Left lung (tissue), 10 donors: ENCODE data around the gene MSH2. TPM values are rescaled to one million over a fixed set of nuclear protein-coding genes. Genes with fewer than 3 reads are reported as not detected.

ENCODE experiments used
- ATAC-seq: fragments of 200-7000 bp; cut with Tn5 transposase; one replicate; pipeline ENCODE4 v1.9.1; 2020; ENCODE audit warnings: moderate library complexity
- DNase-seq, 4 donors: peaks; one replicate each; pipeline ENCODE4 v3.0.0-alpha.2; 2013 to 2020
- H3K27ac ChIP-seq, 2 donors: fragments of 200-600 bp; sonication (generic) in 1 of 2; one replicate each; pipeline versions ENCODE4 v1.5.0 to v1.8.0; 2020 to 2021
- H3K27me3 ChIP-seq, 2 donors: fragments of 200-600 bp; sonication (generic) in 1 of 2; one replicate each; pipeline versions ENCODE4 v1.5.0 to v1.8.0; 2020 to 2021
- H3K36me3 ChIP-seq, 2 donors: fragments of 200-600 bp; sonication (generic) in 1 of 2; one replicate each; pipeline versions ENCODE4 v1.5.0 to v1.8.0; 2020 to 2021
- H3K4me1 ChIP-seq, 2 donors: fragments of 200-600 bp; one replicate each; pipeline ENCODE4 v1.8.0; 2021
- H3K4me3 ChIP-seq, 2 donors: fragments of 200-600 bp; sonication (generic) in 1 of 2; one replicate each; pipeline versions ENCODE4 v1.5.0 to v1.8.0; 2020 to 2021; ENCODE audit warnings: mild to moderate bottlenecking in 1 of 2
- H3K9me3 ChIP-seq, 2 donors: fragments of 200-600 bp; sonication (generic) in 1 of 2; one replicate each; pipeline versions ENCODE4 v1.5.0 to v1.8.0; 2020 to 2021
- intact Hi-C, 2 donors: fragments of 100-400 bp; cut with DNase I; formaldehyde crosslinking; loops; one replicate each; pipeline versions ENCODE4 v1.11.2 to v1.14.2; 2022
- polyA plus RNA-seq, 6 donors: library from polyadenylated mRNA; unstranded; fragments of 120-200 nt; gene quantifications; one replicate each; pipeline ENCODE4 v1.2.1, GENCODE V29; 2013; ENCODE audit not compliant: insufficient read length in 6 of 6
- total RNA-seq, 2 donors: library from RNA; stranded (reverse); fragmentation: NEBNext Ultra II Directional; extraction: Animal tissue kit (Norgen Biotek cat#: 25700); gene quantifications; one replicate each; pipeline ENCODE4 v1.2.1, GENCODE V29; 2021
- TF ChIP-seq, protein P1 (sequence below), 2 donors: fragments of 200-600 bp; sonication (generic) in 1 of 2; IDR thresholded peaks; one replicate each; pipeline versions ENCODE4 v1.5.0 to v1.8.0; 2021; ENCODE audit warnings: antibody characterized with exemption in 2 of 2
- donor health status: DM: no; HTN: yes; CAD: no.
- donor health status: DM: no; HTN: no; CAD: no.

Gene MSH2
- total and polyA plus RNA-seq, 8 donors = 16.2 to 70.4 (median 58.8) TPM

DNA sequence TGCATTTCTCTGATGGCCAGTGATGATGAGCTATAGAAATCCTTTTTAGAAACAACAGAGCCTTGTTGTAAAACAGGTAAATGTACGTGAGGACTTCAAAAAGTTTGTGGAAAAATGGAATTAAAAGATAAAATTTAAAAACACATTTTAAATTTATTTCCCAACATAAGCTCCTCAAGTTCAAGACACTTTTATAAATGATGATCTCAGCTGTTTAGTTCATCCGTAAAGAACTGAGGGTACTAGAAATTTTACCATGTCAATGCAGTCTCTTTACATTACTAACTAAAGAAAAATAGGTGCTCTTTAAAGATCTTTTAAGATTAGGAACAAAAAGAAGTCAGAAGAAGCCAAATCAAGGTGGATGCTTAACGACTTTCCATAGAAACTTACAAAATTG is 52.5 kb downstream of the MSH2 start:
- DNase-seq = no peak
- no peak overlapping the region for H3K27ac ChIP-seq
- TF ChIP-seq, protein P1, sequence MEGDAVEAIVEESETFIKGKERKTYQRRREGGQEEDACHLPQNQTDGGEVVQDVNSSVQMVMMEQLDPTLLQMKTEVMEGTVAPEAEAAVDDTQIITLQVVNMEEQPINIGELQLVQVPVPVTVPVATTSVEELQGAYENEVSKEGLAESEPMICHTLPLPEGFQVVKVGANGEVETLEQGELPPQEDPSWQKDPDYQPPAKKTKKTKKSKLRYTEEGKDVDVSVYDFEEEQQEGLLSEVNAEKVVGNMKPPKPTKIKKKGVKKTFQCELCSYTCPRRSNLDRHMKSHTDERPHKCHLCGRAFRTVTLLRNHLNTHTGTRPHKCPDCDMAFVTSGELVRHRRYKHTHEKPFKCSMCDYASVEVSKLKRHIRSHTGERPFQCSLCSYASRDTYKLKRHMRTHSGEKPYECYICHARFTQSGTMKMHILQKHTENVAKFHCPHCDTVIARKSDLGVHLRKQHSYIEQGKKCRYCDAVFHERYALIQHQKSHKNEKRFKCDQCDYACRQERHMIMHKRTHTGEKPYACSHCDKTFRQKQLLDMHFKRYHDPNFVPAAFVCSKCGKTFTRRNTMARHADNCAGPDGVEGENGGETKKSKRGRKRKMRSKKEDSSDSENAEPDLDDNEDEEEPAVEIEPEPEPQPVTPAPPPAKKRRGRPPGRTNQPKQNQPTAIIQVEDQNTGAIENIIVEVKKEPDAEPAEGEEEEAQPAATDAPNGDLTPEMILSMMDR (IDR thresholded peaks at IDR 0.05) = no peak
- H3K4me3 ChIP-seq = no peak overlapping the region
- no peak for ATAC-seq
- peaks cover 0 to 2% of the 10 kb centered on the region in 2 donors for H3K36me3 ChIP-seq
- no peaks in the 10 kb centered on the region for H3K4me1 ChIP-seq
- H3K9me3 ChIP-seq = no peaks in the 10 kb centered on the region
- H3K27me3 ChIP-seq = no peaks in the 10 kb centered on the region
- intact Hi-C loops = no loop called here

- ATAC-seq = no peak
- Histone ChIP-seq H3K4me3 (no peak overlapping the region), H3K9me3 (no peaks in the 10 kb centered on the region), H3K27me3 (no peaks in the 10 kb centered on the region), H3K4me1 (no peaks in the 10 kb centered on the region), H3K36me3 (no peaks in the 10 kb centered on the region), H3K27ac (no peak overlapping the region)
- TF ChIP-seq, protein P1 (IDR thresholded peaks at IDR 0.05) = no peak
- no peak for DNase-seq
- intact Hi-C loops = no loop called here
Observed at GRCh38 chr2:47456851-47457250, 53.9 kb downstream of the MSH2 start.

DNA sequence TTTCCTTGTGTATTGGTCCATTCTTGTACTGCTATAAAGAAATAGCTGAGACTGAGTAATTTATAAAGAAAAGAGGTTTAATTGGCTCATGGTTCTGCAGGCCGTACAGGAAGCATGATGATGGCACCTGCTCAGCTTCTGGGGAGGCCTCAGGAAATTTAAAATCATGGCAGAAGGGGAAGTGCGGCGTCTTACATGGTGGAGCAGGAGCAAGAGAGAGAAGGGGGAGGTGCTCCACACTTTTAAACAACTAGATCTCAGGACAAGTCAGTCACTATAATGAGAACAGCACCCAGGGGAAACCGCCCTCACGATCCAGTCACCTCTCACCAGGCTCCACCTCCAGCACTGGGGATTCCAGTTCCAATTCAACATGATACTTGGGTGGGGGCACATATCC is 54.3 kb downstream of the MSH2 start:
- intact Hi-C loops = no loop called here
- no peak for DNase-seq
- Histone ChIP-seq H3K27ac (no peak overlapping the region), H3K4me1 (no peaks in the 10 kb centered on the region), H3K36me3 (no peaks in the 10 kb centered on the region), H3K27me3 (no peaks in the 10 kb centered on the region), H3K4me3 (no peak overlapping the region), H3K9me3 (no peaks in the 10 kb centered on the region)
- ATAC-seq = no peak
- TF ChIP-seq, protein P1 (IDR thresholded peaks at IDR 0.05) = no peak

DNA sequence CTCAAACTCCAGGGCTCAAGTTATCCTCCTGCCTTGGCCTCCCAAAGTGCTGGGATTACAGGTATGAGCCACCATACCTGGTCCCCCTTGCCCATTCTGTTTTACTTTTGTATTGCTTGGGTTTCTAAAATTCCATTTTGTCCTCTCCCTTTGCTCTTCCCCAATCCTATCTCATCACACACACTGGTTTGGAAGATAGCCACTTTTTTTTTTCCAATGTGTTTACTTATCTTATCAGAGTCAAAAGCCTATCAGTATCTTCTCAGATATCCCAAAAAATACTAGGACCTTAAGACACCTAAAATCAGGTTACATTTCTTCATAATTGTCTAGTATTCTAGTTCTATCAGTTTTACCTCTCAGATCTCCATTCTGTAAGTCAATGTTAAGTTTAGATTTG is 56.1 kb downstream of the MSH2 start:
- Histone ChIP-seq H3K4me3 (no peak overlapping the region), H3K27ac (no peak overlapping the region), H3K9me3 (no peaks in the 10 kb centered on the region), H3K27me3 (no peaks in the 10 kb centered on the region), H3K36me3 (peaks cover 0 to 11% of the 10 kb centered on the region in 2 donors), H3K4me1 (no peaks in the 10 kb centered on the region)
- ATAC-seq (no peak), DNase-seq (no peak)
- intact Hi-C loops = no loop called here
- TF ChIP-seq, protein P1 (IDR thresholded peaks at IDR 0.05) = no peak

- Histone ChIP-seq H3K27ac (no peak overlapping the region), H3K9me3 (no peaks in the 10 kb centered on the region), H3K4me1 (no peaks in the 10 kb centered on the region), H3K36me3 (peaks cover 0 to 14% of the 10 kb centered on the region in 2 donors), H3K27me3 (no peaks in the 10 kb centered on the region), H3K4me3 (no peak overlapping the region)
- intact Hi-C loops = no loop called here
- DNase-seq (no peak), ATAC-seq (no peak)
- TF ChIP-seq, protein P1 (IDR thresholded peaks at IDR 0.05) = no peak
Observed at GRCh38 chr2:47460766-47461165, 57.8 kb downstream of the MSH2 start.
